Panc1 (cell line): ENCODE measurements around the gene MIPOL1.

ENCODE experiments used
- CTCF ChIP-seq: fragments of 450-650 bp; IDR thresholded peaks from 2 replicates; pipeline ENCODE4 v1.5.1; 2017; ENCODE audit warnings: mild to moderate bottlenecking
- POLR2AphosphoS5 ChIP-seq: IDR thresholded peaks from 2 replicates; pipeline ENCODE4 v1.6.1; 2012; ENCODE audit warnings: mild to moderate bottlenecking, low read depth, low read length, moderate library complexity
- REST ChIP-seq, 2 experiments: IDR thresholded peaks; 2 replicates each; pipeline ENCODE4 v1.6.1; 2011 to 2012; ENCODE audit warnings: low read depth in 2 of 2, control low read depth in 1 of 2, low read length in 1 of 2, mild to moderate bottlenecking in 1 of 2, moderate library complexity in 1 of 2; ENCODE audit not compliant: insufficient read depth in 1 of 2
- TCF7L2 ChIP-seq: IDR thresholded peaks from 2 replicates; pipeline ENCODE4 v1.6.1; 2011; ENCODE audit warnings: mild to moderate bottlenecking, low read depth, low read length, inconsistent platforms

- TF ChIP-seq CTCF (no peak), REST (IDR thresholded peaks at IDR 0.05; ENCODE audit: insufficient read depth in 1 of 2, low read depth in 2 of 2, low read length in 1 of 2) (no peak), POLR2AphosphoS5 (no peak), TCF7L2 (no peak)
Observed at GRCh38 chr14:37585101-37585511, 387.4 kb downstream of the MIPOL1 start.
